Measurements from ENCODE around the gene ERVFRD-1. TPM values are rescaled to one million over a fixed set of nuclear protein-coding genes. Genes with fewer than 3 reads are reported as not detected.

Gene ERVFRD-1
- total and polyA plus RNA-seq, 2 of the 13 experiments (the other 11 are each of a cell fraction or from before 2014, with no cell fraction given): not detected

DNA sequence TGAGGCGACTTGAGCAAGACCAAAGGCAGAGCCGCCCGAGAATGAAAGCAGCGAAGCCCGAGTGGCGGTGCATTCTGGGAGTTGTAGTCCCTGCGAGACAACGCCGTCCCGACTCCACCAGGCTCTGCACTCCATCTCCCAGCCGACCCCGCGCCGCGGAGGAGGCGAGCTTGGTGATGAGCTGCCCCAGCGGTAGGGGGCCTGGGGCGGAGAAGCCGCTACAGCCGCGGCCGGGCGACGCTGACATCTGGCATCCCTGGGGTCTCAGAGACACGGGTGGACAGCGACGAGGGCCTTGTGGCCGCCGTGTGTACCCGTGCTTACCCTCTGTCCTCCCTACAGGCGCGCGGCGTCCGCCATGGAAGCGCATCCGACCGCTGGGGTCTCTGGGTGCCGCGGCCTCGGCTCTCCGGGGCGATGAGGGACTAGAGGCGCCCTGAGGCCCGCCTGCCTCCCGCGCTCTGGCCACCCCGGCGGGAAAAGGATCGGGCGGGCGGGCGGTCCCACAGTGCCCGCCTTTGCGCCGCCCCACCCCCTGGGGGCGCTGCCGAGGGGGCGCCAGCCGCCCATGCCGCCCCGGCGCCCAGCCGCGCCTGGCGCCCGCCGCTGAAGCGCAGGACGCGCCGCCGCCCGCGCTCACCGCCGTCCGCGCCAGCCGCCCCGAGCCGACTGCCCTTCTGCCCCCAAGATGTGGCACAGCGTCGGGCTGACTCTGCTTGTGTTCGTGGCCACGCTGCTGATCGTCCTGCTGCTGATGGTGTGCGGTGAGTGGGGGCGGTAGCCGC is 17.7 kb downstream of the ERVFRD-1 start, which contains the start of gene SMIM13 (continued):
- TF ChIP-seq HNF4G (IDR thresholded peaks at IDR 0.05; ENCODE audit: borderline replicate concordance, low read depth, low read length): no peak
- peak; percentile 73 for TF ChIP-seq HNF4G (CRISPR knock-in tag; IDR thresholded peaks at IDR 0.05; ENCODE audit: borderline replicate concordance, low read depth)
- 0 out of 2 replicates have a peak, but pooled peaks have one; percentile 43 for TF ChIP-seq TCF7L2 (IDR thresholded peaks at IDR 0.05; ENCODE audit: low read depth, low read length)
- TF ChIP-seq AGO2 (optimal IDR thresholded peaks at IDR 0.05; ENCODE audit: low read depth, low read length): peak; percentile 49
- peak; percentile 38 for TF ChIP-seq ZNF883 (CRISPR knock-in tag; IDR thresholded peaks at IDR 0.05; ENCODE audit: not compliant biosample characterization)
- TF ChIP-seq FOSL1 (CRISPR knock-in tag; IDR thresholded peaks at IDR 0.05; ENCODE audit: borderline replicate concordance): no peak
- TF ChIP-seq ZNF782 (CRISPR knock-in tag; IDR thresholded peaks at IDR 0.05; ENCODE audit: borderline replicate concordance): no peak
- peak; percentile 91; the same call in 1 of the 2 replicates for TF ChIP-seq HMGXB3 (CRISPR knock-in tag; IDR thresholded peaks at IDR 0.05; ENCODE audit: borderline replicate concordance)
- no peak for TF ChIP-seq SMARCE1 (IDR thresholded peaks at IDR 0.05; ENCODE audit: borderline replicate concordance)
- TF ChIP-seq, protein P1, sequence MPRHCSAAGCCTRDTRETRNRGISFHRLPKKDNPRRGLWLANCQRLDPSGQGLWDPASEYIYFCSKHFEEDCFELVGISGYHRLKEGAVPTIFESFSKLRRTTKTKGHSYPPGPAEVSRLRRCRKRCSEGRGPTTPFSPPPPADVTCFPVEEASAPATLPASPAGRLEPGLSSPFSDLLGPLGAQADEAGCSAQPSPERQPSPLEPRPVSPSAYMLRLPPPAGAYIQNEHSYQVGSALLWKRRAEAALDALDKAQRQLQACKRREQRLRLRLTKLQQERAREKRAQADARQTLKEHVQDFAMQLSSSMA (CRISPR knock-in tag; IDR thresholded peaks at IDR 0.05): peak; percentile 95
- TF ChIP-seq, protein P2, sequence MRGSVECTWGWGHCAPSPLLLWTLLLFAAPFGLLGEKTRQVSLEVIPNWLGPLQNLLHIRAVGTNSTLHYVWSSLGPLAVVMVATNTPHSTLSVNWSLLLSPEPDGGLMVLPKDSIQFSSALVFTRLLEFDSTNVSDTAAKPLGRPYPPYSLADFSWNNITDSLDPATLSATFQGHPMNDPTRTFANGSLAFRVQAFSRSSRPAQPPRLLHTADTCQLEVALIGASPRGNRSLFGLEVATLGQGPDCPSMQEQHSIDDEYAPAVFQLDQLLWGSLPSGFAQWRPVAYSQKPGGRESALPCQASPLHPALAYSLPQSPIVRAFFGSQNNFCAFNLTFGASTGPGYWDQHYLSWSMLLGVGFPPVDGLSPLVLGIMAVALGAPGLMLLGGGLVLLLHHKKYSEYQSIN (CRISPR knock-in tag; IDR thresholded peaks at IDR 0.05; ENCODE audit: borderline replicate concordance): no peak; the same call in 1 of the 2 replicates
- TF ChIP-seq TBP (CRISPR knock-in tag; IDR thresholded peaks at IDR 0.05): peak; percentile 93; the same call in 1 of the 2 replicates
- TF ChIP-seq PAX8 (CRISPR knock-in tag; IDR thresholded peaks at IDR 0.05; ENCODE audit: borderline replicate concordance): peak; percentile 49; the same call in 1 of the 2 replicates
- TF ChIP-seq ZBTB7B (CRISPR knock-in tag; IDR thresholded peaks at IDR 0.05): peak; percentile 83
- peak; percentile 90 for TF ChIP-seq ZBTB39 (CRISPR knock-in tag; IDR thresholded peaks at IDR 0.05)
- no peak for TF ChIP-seq CERS6 (CRISPR knock-in tag; IDR thresholded peaks at IDR 0.05)
- TF ChIP-seq ZNF34 (CRISPR knock-in tag; IDR thresholded peaks at IDR 0.05; ENCODE audit: borderline replicate concordance): no peak; the same call in 1 of the 2 replicates
- TF ChIP-seq ZNF121 (CRISPR knock-in tag; IDR thresholded peaks at IDR 0.05): peak; percentile 65; the same call in 1 of the 2 replicates
- TF ChIP-seq BHLHE40 (IDR thresholded peaks at IDR 0.05; ENCODE audit: low read length): 0 out of 2 replicates have a peak, but pooled peaks have one; percentile 23

All from HepG2 (cell line).